Measurements from ENCODE around the gene NCOA3. TPM values are rescaled to one million over a fixed set of nuclear protein-coding genes. Genes with fewer than 3 reads are reported as not detected.

Gene NCOA3
- total RNA-seq, 1 donor from 2014 or later, result 42.8 TPM

DNA sequence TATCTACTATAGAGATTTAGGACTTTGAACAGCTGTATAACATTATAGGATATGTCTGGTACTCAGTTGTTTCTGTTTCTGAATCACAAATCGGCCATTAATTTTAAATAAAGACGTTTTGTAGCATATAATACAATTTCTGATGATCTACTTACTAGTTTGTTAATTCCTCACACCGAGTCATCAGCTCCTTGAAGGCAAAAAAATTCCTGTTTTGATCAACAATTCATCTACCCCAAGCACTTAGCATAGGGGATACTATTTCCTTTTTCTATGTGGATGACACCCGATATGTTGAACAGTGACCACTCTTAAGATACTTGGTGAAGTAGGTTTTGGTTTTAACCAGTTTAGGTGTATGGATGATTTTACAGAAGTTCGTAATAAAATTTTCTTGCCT lies 107.3 kb downstream of the NCOA3 start:
- no peaks in the 10 kb centered on the region for H3K36me3 Mint-ChIP-seq (ENCODE audit: insufficient read depth)
- no peaks in the 10 kb centered on the region for H3K9me3 Mint-ChIP-seq (ENCODE audit: low read depth)
- DNase-seq (ENCODE audit: low spot score, unreplicated experiment), result no peak
- no peak overlapping the region for H3K4me3 Mint-ChIP-seq (ENCODE audit: low read depth)
- no peak overlapping the region for H3K27ac Mint-ChIP-seq
- peaks cover 17% of the 10 kb centered on the region for H3K4me1 Mint-ChIP-seq (ENCODE audit: low read depth)
- TF ChIP-seq, protein P1, sequence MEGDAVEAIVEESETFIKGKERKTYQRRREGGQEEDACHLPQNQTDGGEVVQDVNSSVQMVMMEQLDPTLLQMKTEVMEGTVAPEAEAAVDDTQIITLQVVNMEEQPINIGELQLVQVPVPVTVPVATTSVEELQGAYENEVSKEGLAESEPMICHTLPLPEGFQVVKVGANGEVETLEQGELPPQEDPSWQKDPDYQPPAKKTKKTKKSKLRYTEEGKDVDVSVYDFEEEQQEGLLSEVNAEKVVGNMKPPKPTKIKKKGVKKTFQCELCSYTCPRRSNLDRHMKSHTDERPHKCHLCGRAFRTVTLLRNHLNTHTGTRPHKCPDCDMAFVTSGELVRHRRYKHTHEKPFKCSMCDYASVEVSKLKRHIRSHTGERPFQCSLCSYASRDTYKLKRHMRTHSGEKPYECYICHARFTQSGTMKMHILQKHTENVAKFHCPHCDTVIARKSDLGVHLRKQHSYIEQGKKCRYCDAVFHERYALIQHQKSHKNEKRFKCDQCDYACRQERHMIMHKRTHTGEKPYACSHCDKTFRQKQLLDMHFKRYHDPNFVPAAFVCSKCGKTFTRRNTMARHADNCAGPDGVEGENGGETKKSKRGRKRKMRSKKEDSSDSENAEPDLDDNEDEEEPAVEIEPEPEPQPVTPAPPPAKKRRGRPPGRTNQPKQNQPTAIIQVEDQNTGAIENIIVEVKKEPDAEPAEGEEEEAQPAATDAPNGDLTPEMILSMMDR (IDR thresholded peaks at IDR 0.05; ENCODE audit: unreplicated experiment), result no peak
- H3K27me3 Mint-ChIP-seq, result no peaks in the 10 kb centered on the region

GRCh38 chr20:47610247-47610944 lies 108.7 kb downstream of the NCOA3 start:
- H3K36me3 Mint-ChIP-seq (ENCODE audit: insufficient read depth), result no peaks in the 10 kb centered on the region
- TF ChIP-seq, protein P1 (IDR thresholded peaks at IDR 0.05; ENCODE audit: unreplicated experiment), result no peak
- DNase-seq (ENCODE audit: low spot score, unreplicated experiment), result no peak
- H3K27ac Mint-ChIP-seq, result no peak overlapping the region
- no peaks in the 10 kb centered on the region for H3K27me3 Mint-ChIP-seq
- H3K9me3 Mint-ChIP-seq (ENCODE audit: low read depth), result no peaks in the 10 kb centered on the region
- peaks cover 10% of the 10 kb centered on the region for H3K4me1 Mint-ChIP-seq (ENCODE audit: low read depth)
- no peak overlapping the region for H3K4me3 Mint-ChIP-seq (ENCODE audit: low read depth)

- peaks cover 5% of the 10 kb centered on the region for H3K4me1 Mint-ChIP-seq (ENCODE audit: low read depth)
- no peak overlapping the region for H3K27ac Mint-ChIP-seq
- H3K9me3 Mint-ChIP-seq (ENCODE audit: low read depth), result no peaks in the 10 kb centered on the region
- no peaks in the 10 kb centered on the region for H3K36me3 Mint-ChIP-seq (ENCODE audit: insufficient read depth)
- TF ChIP-seq, protein P1 (IDR thresholded peaks at IDR 0.05; ENCODE audit: unreplicated experiment), result no peak
- no peak for DNase-seq (ENCODE audit: low spot score, unreplicated experiment)
- no peaks in the 10 kb centered on the region for H3K27me3 Mint-ChIP-seq
- no peak overlapping the region for H3K4me3 Mint-ChIP-seq (ENCODE audit: low read depth)
These were observed 109.2 kb downstream of the NCOA3 start for GRCh38 chr20:47610945-47611250.

DNA sequence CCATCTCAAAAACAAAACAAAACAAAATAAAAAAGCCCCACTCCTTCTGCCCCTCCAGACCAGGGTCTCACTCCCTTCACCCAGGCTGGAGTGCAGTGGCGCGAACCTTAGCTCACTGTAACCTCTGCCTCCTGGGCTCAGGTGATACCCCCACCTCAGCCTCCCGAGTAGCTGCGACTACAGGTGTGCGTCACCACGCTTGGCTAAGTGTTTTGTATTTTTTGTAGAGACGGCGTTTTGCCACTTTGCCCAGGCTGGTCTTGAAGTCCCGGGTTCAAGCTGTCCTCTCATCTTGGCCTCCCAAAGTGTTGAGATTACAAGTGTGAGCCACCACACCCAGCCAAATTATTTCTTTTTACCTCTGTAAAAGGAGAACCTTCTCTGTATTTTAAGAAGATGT lies 110.1 kb downstream of the NCOA3 start:
- Mint-ChIP-seq H3K9me3 (ENCODE audit: low read depth) (no peaks in the 10 kb centered on the region), H3K4me1 (ENCODE audit: low read depth) (peaks cover 5% of the 10 kb centered on the region), H3K27ac (no peak overlapping the region), H3K27me3 (no peaks in the 10 kb centered on the region), H3K36me3 (ENCODE audit: insufficient read depth) (no peaks in the 10 kb centered on the region), H3K4me3 (ENCODE audit: low read depth) (no peak overlapping the region)
- TF ChIP-seq, protein P1 (IDR thresholded peaks at IDR 0.05; ENCODE audit: unreplicated experiment), result no peak
- DNase-seq (ENCODE audit: low spot score, unreplicated experiment), result no peak

GRCh38 chr20:47612670-47613069 lies 111.0 kb downstream of the NCOA3 start:
- no peaks in the 10 kb centered on the region for H3K27me3 Mint-ChIP-seq
- no peaks in the 10 kb centered on the region for H3K36me3 Mint-ChIP-seq (ENCODE audit: insufficient read depth)
- H3K4me1 Mint-ChIP-seq (ENCODE audit: low read depth), result peaks cover 3% of the 10 kb centered on the region
- H3K27ac Mint-ChIP-seq, result no peak overlapping the region
- no peak for DNase-seq (ENCODE audit: low spot score, unreplicated experiment)
- no peak overlapping the region for H3K4me3 Mint-ChIP-seq (ENCODE audit: low read depth)
- TF ChIP-seq, protein P1 (IDR thresholded peaks at IDR 0.05; ENCODE audit: unreplicated experiment), result no peak
- no peaks in the 10 kb centered on the region for H3K9me3 Mint-ChIP-seq (ENCODE audit: low read depth)
